Neuronal stem cell (in vitro differentiated cells): ENCODE data around the gene DDC.
A peak's percentile ranks its signal among the peaks of the same experiment; 100 is the strongest.

Experiments
- DNase-seq: peaks from one replicate; pipeline ENCODE4 v3.0.0-alpha.2; 2013; ENCODE audit warnings: low spot score
- H2AFZ ChIP-seq: one replicate; pipeline ENCODE4 v1.6.1; 2013; ENCODE audit warnings: mild to moderate bottlenecking, low read length, inconsistent platforms
- H2AK5ac ChIP-seq: 2 replicates; pipeline ENCODE4 v1.6.1; 2013; ENCODE audit warnings: low read depth, mild to moderate bottlenecking, inconsistent platforms, low read length, moderate library complexity, mixed read lengths
- H2BK120ac ChIP-seq: 2 replicates; pipeline ENCODE4 v1.6.1; 2013; ENCODE audit warnings: low read depth, mild to moderate bottlenecking, inconsistent platforms, low read length, moderate library complexity, mixed read lengths
- H2BK12ac ChIP-seq: one replicate; pipeline ENCODE4 v1.6.1; 2013; ENCODE audit warnings: low read length, inconsistent platforms
- H2BK15ac ChIP-seq: 2 replicates; pipeline ENCODE4 v1.6.1; 2013; ENCODE audit warnings: mild to moderate bottlenecking, low read length, inconsistent platforms, mixed read lengths
- H2BK5ac ChIP-seq: one replicate; pipeline ENCODE4 v1.6.1; 2013; ENCODE audit warnings: inconsistent platforms, mild to moderate bottlenecking, low read length, moderate library complexity
- H3K14ac ChIP-seq: one replicate; pipeline ENCODE4 v1.6.1; 2013; ENCODE audit warnings: low read length, inconsistent platforms
- H3K18ac ChIP-seq: 2 replicates; pipeline ENCODE4 v1.6.1; 2013; ENCODE audit warnings: low read length, inconsistent platforms
- H3K23ac ChIP-seq: 2 replicates; pipeline ENCODE4 v1.6.1; 2013; ENCODE audit warnings: low read depth, mild to moderate bottlenecking, mixed read lengths, low read length, inconsistent platforms; ENCODE audit not compliant: poor library complexity
- H3K27ac ChIP-seq: replicated peaks from 3 replicates; pipeline ENCODE4 v1.5.1; 2013; ENCODE audit warnings: low read length, inconsistent platforms
- H3K27me3 ChIP-seq, 3 experiments: 2 replicates each; pipeline ENCODE4 v1.6.1; 2013; ENCODE audit warnings: low read length in 3 of 3, mild to moderate bottlenecking in 2 of 3, inconsistent platforms in 1 of 3, low read depth in 1 of 3, mixed read lengths in 1 of 3, moderate library complexity in 1 of 3; ENCODE audit not compliant: control insufficient read depth in 3 of 3, insufficient read depth in 3 of 3
- H3K36me3 ChIP-seq, 2 donors: replicated peaks in 1 of 2; 2 replicates each; pipeline ENCODE4 v1.6.1; 2013; ENCODE audit warnings: low read length in 2 of 2; ENCODE audit not compliant: control insufficient read depth in 2 of 2, insufficient read depth in 2 of 2
- H3K4ac ChIP-seq: 2 replicates; pipeline ENCODE4 v1.6.1; 2013; ENCODE audit warnings: inconsistent platforms, mild to moderate bottlenecking, low read length, moderate library complexity
- H3K4me1 ChIP-seq, 2 donors: 1 replicate in 1 of 2; 2 replicates in 1 of 2; pipeline ENCODE4 v1.6.1; 2013; ENCODE audit warnings: low read length in 2 of 2, low read depth in 1 of 2; ENCODE audit not compliant: control insufficient read depth in 2 of 2, insufficient read depth in 1 of 2
- H3K4me2 ChIP-seq: one replicate; pipeline ENCODE4 v1.6.1; 2013; ENCODE audit warnings: mild to moderate bottlenecking, low read length, inconsistent platforms; ENCODE audit not compliant: insufficient read depth, poor library complexity, severe bottlenecking
- H3K4me3 ChIP-seq, 2 donors: 2 replicates each; pipeline ENCODE4 v1.5.1; 2013; ENCODE audit warnings: low read length in 2 of 2, mild to moderate bottlenecking in 2 of 2, inconsistent platforms in 1 of 2, moderate library complexity in 1 of 2
- H3K79me1 ChIP-seq: one replicate; pipeline ENCODE4 v1.6.1; 2013; ENCODE audit warnings: low read depth, mild to moderate bottlenecking, inconsistent platforms, low read length, moderate library complexity
- H3K9ac ChIP-seq: one replicate; pipeline ENCODE4 v1.6.1; 2013; ENCODE audit warnings: mild to moderate bottlenecking, low read depth, low read length, inconsistent platforms; ENCODE audit not compliant: poor library complexity
- H3K9me3 ChIP-seq, 2 donors: replicated peaks in 1 of 2; 2 replicates each; pipeline versions ENCODE3 to v1.6.1; 2013; ENCODE audit warnings: low read length in 2 of 2, mild to moderate bottlenecking in 2 of 2, inconsistent platforms in 1 of 2, low read depth in 1 of 2, mixed read lengths in 1 of 2, moderate library complexity in 1 of 2; ENCODE audit not compliant: control insufficient read depth in 2 of 2, insufficient read depth in 1 of 2
- H4K8ac ChIP-seq: one replicate; pipeline ENCODE4 v1.6.1; 2013; ENCODE audit warnings: low read depth, mild to moderate bottlenecking, inconsistent platforms, low read length, moderate library complexity
- H4K91ac ChIP-seq: one replicate; pipeline ENCODE4 v1.6.1; 2013; ENCODE audit warnings: low read length, low read depth, mild to moderate bottlenecking, inconsistent platforms; ENCODE audit not compliant: poor library complexity
- WGBS, 2 donors: extraction: QIAGEN DNeasy Blood & Tissue Kit; methylation state at CpG; one replicate each; pipeline ENCODE4 v1.1.7; 2013; ENCODE audit warnings: missing lambda C conversion rate in 2 of 2, mixed read lengths in 1 of 2; ENCODE audit not compliant: insufficient read length in 2 of 2, insufficient replicate concordance in 1 of 2; ENCODE audit errors: extremely low coverage in 2 of 2; 5-methylcytosine and 5-hydroxymethylcytosine counted together

The DDC gene

DNA sequence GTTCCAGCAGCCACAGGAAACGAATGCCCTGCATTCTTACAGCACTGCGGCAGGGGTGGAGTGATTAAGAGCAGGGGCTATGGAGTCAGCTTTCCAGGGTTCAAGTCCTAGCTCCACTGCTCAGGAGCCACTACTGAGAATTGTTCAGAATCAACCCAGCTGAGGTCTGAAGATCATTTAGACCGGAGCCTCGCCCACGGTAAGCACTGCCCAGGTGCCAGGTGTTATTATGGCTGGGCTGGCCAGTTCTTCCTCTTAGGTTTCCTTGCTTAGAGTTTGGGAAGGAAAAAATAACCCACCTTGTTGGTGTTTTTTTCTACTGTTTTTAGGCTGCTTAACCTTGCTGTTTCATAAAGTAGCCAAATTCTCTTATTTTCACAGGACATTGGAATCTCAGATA is 110.2 kb downstream of the DDC start:
- Histone ChIP-seq H3K23ac (no peak overlapping the region), H4K8ac (no peak overlapping the region), H2AK5ac (no peak overlapping the region), H3K27ac (no peak overlapping the region), H2BK12ac (no peak overlapping the region), H3K27me3 (peaks cover 0 to 4% (median 0%) of the 10 kb centered on the region in 3 experiments), H4K91ac (no peak overlapping the region), H3K4ac (no peak overlapping the region), H3K9me3 (peaks cover 0 to 4% of the 10 kb centered on the region in 2 donors), H3K79me1 (peaks cover under 1% of the 10 kb centered on the region), H3K4me1 (peaks cover 0 to 2% of the 10 kb centered on the region in 2 donors), H2BK120ac (no peak overlapping the region), H2BK15ac (no peak overlapping the region), H2BK5ac (no peak overlapping the region), H3K4me3 (no peak overlapping the region), H3K4me2 (no peak overlapping the region), H3K14ac (no peak overlapping the region), H2AFZ (peak overlapping the region; percentile 5), H3K9ac (no peak overlapping the region), H3K18ac (no peak overlapping the region), H3K36me3 (no peaks in the 10 kb centered on the region)
- WGBS, 2 donors, result no CpG with 5 or more reads among the region's 5 CpGs
- DNase-seq, result no peak

DNA sequence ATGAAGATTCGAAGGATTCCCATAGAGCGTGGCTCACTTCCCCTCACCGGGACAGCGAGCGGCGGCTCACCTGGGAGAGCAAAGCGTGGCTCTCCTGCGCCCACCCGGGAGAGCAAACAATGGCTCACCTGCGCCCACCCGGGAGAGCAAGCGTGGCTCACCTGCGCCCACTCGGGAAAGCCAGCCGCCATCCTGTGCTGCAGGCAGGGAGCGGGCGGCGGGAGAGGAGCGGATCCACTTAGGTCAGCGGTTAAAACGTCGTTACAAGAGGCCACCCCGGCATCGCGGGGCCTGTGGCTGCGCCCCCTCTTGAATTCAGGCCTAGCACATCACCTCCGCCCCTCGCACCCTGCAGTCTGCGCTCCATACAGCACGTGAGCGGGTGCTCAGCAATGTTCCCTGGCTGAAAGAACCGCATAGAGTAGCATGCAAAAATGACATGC is 114.6 kb downstream of the DDC start:
- Histone ChIP-seq H2AFZ (peak overlapping the region; percentile 98), H3K27me3 (peaks cover 0 to 3% (median 0%) of the 10 kb centered on the region in 3 experiments), H3K4me1 (peaks cover 3 to 4% of the 10 kb centered on the region in 2 donors), H4K91ac (no peak overlapping the region), H4K8ac (peak overlapping the region; percentile 95), H2BK5ac (no peak overlapping the region), H3K4me2 (peak overlapping the region; percentile 85), H3K27ac (no peak overlapping the region), H2BK120ac (no peak overlapping the region), H3K18ac (peak overlapping the region; percentile 56), H3K14ac (no peak overlapping the region), H3K9ac (peak overlapping the region; percentile 55), H3K79me1 (peaks cover 1% of the 10 kb centered on the region), H2BK12ac (no peak overlapping the region), H3K4ac (peak overlapping the region; percentile 61), H3K4me3 (peak overlapping the region; percentile 67 to 79), H2BK15ac (no peak overlapping the region), H3K23ac (peak overlapping the region; percentile 46), H3K9me3 (peaks cover 0 to 4% of the 10 kb centered on the region in 2 donors), H2AK5ac (peak overlapping the region; percentile 13), H3K36me3 (peaks cover 8 to 24% of the 10 kb centered on the region in 2 donors)
- no CpG with 5 or more reads among the region's 32 CpGs for WGBS, 2 donors
- DNase-seq, result no peak

DNA sequence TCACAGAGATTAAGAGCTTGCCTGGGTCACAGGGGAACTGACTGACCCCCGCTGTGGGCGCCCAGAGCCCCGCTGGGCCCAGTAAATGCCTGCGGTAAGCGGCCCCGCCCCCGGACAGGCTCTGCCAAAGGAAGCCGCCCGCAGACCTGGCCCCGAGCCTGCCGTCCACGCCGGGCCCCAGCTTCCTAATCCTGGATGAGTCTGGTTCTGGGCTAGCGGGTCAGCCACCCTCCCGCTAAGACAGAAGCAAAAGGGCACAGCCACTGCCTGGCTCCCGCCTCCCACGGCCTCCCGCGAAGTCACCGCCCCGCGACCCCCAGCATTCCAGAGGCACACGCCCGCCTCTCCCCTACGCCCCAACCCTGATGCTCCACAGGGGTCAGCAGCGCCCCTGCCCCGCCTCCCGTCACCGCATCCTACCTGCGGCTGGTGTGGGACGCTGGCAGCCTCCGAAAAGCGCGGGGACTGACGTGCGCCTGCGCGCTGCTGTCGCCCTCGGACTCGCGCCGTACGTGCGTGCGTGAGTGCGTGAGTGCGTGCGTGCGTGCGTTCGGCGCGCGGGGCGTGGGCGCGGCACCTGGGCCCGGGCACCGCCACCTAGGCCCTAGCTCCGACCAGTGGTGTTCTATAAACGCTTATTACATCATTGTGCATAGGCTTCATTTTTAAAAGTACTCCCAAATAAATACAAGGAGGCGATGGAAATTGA is 115.2 kb downstream of the DDC start, which contains the start of gene FIGNL1:
TSS of gene FIGNL1 (minus strand) at position 470 of the 709 bp plus-strand sequence. CDS start 3,063 bp downstream, outside the sequence.
- no peaks in the 10 kb centered on the region for H3K27me3 ChIP-seq
- peak within 1 kb of the TSS; percentile 97 for H3K23ac ChIP-seq
- H3K9me3 ChIP-seq, result peaks cover 0 to 4% of the 10 kb centered on the region in 2 donors
- no peak within 1 kb of the TSS for H2BK120ac ChIP-seq
- no peak within 1 kb of the TSS for H2BK5ac ChIP-seq
- no CpG with 5 or more reads among the region's 63 CpGs for WGBS, 2 donors
- H3K18ac ChIP-seq, result peak within 1 kb of the TSS; percentile 96
- H4K8ac ChIP-seq, result peak within 1 kb of the TSS; percentile 95
- no peak within 1 kb of the TSS for H3K14ac ChIP-seq
- peaks cover 3 to 4% of the 10 kb centered on the region in 2 donors for H3K4me1 ChIP-seq
- H2AFZ ChIP-seq, result peak within 1 kb of the TSS; percentile 98
- H4K91ac ChIP-seq, result no peak within 1 kb of the TSS
- peak within 1 kb of the TSS; percentile 67 to 79 for H3K4me3 ChIP-seq
- H2BK12ac ChIP-seq, result no peak within 1 kb of the TSS
- peaks cover 11 to 29% of the 10 kb centered on the region in 2 donors for H3K36me3 ChIP-seq
- H3K4me2 ChIP-seq, result peak within 1 kb of the TSS; percentile 85
- peak within 1 kb of the TSS; percentile 13 for H2AK5ac ChIP-seq
- H3K9ac ChIP-seq, result peak within 1 kb of the TSS; percentile 87
- H3K4ac ChIP-seq, result peak within 1 kb of the TSS; percentile 61
- DNase-seq, result peak; percentile 37
- peak within 1 kb of the TSS; percentile 51 for H2BK15ac ChIP-seq
- peak within 1 kb of the TSS; percentile 54 for H3K27ac ChIP-seq
- peaks cover 1% of the 10 kb centered on the region for H3K79me1 ChIP-seq

DNA sequence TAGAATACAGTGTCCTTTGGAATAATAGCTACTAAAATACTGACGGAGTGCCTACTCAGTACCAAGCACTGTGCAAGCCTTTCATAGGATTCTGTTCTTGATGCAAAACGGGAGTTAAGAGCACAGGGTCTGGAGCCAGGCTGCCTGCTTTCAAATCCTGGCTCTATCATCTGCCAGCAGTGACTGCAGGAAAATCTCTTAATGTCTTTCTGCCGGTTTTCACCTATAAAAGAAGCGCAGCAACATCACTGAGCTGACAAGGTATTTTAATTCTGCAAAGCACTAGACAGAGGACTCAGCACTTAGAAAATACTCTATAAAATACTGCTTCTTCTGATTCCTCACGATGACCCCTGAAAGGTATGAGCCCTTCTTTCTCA is 115.7 kb downstream of the DDC start:
- Histone ChIP-seq H2BK15ac (no peak overlapping the region), H3K27ac (no peak overlapping the region), H2AK5ac (no peak overlapping the region), H3K23ac (no peak overlapping the region), H2BK12ac (no peak overlapping the region), H3K36me3 (peaks cover 11 to 35% of the 10 kb centered on the region in 2 donors), H3K79me1 (peaks cover 1% of the 10 kb centered on the region), H3K4me3 (peak overlapping the region; percentile 67 to 79), H3K27me3 (no peaks in the 10 kb centered on the region), H2AFZ (peak overlapping the region; percentile 98), H3K4me2 (peak overlapping the region; percentile 85), H3K9me3 (peaks cover 0 to 4% of the 10 kb centered on the region in 2 donors), H3K14ac (no peak overlapping the region), H3K18ac (no peak overlapping the region), H2BK5ac (no peak overlapping the region), H3K4ac (no peak overlapping the region), H3K9ac (no peak overlapping the region), H2BK120ac (no peak overlapping the region), H4K8ac (no peak overlapping the region), H3K4me1 (peaks cover 3 to 4% of the 10 kb centered on the region in 2 donors), H4K91ac (no peak overlapping the region)
- DNase-seq, result no peak
- WGBS, 2 donors, result no CpG with 5 or more reads among the region's 5 CpGs
